ENCODE results near the gene NUP98.

NUP98 gene

GRCh38 chr11:3635641-3636375 is 161.5 kb downstream of the NUP98 start:
- no peak for DNase-seq

- DNase-seq: no peak
These were observed 165.2 kb downstream of the NUP98 start for GRCh38 chr11:3632070-3632660.

DNA sequence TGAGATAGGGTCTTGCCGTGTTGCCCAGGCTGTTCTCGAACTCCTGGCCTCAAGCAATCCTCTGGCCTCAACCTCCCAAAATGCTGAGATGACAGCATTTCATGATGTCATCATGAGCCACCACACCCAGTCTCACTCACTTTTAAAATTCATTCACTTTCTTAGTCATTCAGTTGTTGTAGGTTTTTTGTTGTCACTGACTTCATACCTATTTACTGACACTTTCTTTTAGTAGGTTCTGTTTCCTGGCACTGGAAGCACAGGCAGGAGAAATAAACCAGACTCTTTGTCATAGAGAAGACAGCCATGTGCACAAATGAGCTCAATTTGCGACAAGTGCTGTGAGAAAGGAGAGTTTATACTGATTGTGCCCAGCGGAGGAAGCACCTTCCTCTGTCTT is 166.0 kb downstream of the NUP98 start:
- DNase-seq: no peak

DNA sequence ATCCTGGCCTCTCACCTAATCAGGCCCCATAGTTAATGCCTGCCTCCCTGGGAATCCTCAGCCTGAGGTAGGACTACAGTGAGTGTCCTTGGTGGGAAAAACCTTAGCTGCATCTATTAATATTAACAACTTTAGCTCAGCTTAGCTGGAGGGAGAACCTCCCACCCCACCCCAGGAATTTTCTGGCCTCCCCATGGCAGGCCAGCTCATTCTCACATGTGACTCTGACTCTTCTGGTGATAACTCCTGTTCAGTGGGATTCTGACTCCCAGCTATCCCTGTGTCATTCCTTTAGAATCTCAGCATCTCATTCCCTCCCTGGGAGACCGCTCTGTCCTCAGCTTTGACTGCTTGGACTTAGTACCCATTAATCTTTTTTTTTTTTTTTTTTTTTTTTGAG is 170.1 kb downstream of the NUP98 start:
- DNase-seq: no peak

GRCh38 chr11:3626250-3626960 is 170.9 kb downstream of the NUP98 start:
- peak; percentile 80 for DNase-seq
